Stimulated activated CD4-positive, alpha-beta T cell treated with anti-CD3 and anti-CD28 coated beads, Interleukin-1b, Interleukin-23, amount 100 ng/mL, for 24 hours (primary cell): ENCODE data around the gene NFIX.

Experiments
- DNase-seq, 4 experiments: peaks; one replicate each; pipeline ENCODE4 v3.0.0-alpha.2; 2020; ENCODE audit warnings: low read depth in 4 of 4, low spot score in 1 of 4

The NFIX gene

DNA sequence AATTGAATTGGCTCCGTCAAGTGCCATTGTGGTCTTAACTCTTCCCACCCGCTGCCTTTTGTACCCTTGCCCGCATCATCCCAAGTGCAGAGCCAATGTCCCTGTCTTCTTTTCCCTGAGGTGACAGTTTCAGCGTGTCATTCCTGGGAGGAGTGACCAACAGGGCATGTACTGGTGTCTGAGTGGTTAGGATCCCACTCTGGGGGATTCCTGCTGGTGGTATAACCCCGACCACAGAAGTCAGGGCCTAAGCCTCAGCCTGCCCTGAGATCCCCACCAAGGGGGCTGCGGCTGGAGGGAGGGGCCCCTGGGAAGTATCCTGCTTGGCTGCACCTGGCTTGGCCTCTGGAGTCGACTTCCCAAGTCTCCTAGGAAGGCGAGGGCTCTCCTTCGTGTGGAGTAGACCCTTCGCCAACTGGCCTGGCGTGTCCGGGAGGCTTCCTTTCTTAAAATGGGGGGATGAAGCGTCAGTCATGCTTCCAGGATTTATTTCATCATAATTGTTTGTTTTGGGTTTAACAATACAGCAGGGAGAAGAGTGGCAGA is 40.6 kb downstream of the NFIX start:
- DNase-seq = no peak

DNA sequence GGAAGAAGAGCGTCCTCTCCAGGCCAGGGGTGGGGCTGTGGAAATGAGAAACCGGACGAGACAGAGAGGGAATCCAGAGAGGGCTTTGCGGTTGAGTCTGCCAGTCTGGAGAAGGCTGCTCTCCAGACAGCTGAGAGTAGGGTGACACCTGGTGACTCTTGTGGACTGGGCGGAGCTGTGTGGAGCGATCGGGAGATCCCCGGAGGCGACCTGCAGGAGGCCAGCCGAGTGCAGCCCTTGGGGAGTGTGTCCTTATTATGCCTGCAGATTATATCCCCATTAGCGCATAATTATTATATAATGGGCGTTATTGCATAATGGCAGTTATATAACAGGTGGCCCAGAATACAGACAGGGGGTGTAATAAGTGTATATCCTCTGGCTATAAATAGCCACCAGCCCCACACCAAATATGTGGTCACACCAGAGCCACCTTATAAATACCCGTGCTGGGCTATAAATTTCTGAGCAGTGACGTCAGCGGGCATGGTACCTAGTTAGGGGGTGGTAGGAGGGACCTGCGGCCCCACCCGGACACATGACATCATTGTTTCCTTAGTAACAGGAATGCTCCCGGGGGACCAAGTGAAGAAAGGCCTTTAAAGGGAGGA is 41.2 kb downstream of the NFIX start:
- no peak for DNase-seq

- DNase-seq = no peak
Measured at GRCh38 chr19:13037161-13037560, 41.9 kb downstream of the NFIX start.

DNA sequence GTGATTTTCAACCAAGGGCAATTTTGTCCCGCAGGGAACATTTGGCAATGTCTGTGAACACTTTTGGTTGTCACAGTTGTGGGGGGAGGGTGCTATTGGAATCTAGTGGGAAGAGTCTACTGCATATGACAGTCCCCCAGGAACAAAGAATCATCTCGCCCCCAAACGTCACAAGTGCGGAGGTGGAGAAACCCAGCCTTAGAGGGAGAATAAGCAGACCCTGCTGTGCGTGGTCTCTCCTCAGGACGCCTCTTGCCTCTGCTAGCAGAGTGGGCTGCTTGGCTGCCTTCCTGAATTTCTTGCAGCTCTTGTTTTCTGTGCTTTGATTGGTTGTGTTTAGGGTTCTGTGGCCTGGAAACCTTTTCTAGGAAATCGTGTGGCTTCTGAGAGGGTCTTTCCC is 42.5 kb downstream of the NFIX start:
- no peak for DNase-seq

DNA sequence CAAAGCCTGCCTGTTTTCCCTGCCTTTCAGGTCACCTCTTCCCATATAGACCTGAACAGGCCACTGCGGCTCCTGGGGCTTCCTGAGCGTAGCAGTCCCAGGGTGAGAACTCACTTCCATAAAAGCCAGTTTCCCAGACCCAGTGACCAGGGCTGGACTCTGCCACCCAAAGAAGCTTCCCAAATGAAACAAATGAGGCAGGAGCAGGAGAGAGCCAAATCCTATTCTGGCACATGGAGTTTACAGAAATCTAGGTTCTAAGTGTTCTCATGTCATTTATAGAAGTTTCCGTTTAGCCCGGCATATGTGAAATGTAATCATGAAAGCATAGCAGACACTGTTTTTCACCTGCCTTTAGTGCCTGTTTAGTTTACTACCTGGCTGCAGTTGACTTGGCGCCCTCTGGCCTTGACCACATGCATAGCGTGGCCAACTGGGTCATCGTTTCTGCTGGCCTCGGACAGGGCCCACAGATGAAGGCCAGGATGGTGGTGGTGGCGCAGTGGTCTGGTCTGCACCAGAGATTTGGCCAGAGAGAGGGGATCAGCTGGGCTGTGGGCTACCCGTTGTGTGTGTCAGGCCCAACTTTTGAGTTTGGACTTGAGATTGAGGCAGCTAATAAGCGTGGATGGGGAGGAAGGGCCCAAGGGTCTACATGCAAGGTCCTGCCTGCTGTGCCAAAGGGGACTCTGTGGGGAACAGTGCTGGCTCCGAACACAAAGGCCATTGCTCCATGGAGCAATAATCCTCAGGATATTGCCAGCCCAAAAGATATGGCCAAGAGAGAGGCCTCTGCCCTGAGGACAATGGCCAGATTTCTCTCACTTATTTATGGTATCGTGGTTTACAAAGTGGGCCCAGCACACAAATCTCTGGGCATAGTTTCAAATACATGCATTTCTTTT is 43.3 kb downstream of the NFIX start:
- DNase-seq = no peak

DNA sequence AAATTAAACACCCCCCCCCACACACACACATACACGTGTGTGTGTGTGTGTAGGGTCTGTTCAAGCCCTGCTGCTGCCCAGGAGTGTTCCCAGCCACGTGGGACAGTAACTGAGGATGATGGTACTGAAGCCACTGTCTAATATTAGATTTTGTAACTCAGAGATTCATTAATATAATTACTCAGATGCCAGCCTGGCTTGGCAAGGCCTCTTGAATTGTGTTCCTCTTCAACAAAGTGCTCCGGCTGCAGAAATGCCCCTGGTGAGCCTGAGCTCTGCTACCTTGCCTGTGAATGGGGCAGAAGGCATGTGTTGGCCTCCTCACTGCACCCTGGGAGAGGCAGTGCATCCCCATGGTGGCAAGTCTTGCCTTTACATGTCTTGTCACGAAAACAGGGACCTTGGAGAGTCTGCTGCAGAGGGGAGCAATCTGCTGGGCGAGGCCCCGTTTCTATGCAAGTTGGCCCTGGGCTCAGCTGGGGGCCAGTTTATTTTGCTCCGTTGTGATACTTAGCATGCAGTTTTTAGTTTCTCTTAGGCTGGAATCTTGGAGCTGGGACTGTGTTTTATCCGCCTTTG is 44.0 kb downstream of the NFIX start:
- no peak for DNase-seq

DNA sequence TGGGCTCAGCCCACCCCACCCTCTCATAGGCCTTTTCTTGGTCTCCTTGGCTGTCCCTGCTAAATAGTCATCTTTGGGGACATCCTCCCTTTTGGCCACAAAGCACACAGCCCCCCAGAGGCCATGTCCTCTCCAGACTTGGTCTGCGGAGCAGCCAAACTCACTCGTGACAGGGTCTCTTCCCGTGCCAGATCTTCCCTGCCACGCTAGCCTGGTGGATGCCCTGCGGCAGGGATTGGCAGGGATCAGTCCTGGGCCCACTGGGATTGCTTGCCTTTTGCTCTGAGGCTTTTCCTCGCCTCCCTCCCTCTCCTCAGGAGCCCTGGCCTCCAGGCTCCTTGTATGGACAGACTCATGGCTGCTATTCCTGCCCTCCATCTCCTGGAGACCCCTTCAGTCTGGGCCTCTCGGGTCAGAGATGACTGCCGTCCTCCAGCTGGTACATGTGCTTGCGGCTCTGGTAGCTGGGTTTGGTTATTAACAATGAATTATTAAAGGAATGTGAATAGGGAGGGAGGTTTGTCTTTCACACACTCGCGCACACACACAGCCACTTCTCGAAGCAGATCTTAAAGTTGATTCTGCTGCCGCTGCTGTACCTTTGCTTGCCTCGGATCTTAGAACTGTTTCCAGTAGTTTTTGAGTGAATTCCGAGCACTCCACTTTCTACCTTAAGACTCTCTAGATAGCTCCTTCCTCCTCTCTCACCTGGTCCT is 45.1 kb downstream of the NFIX start:
- DNase-seq = no peak

GRCh38 chr19:13040948-13041292 is 45.6 kb downstream of the NFIX start:
- DNase-seq = no peak

GRCh38 chr19:13042443-13043130 is 47.3 kb downstream of the NFIX start:
- DNase-seq = no peak

- no peak for DNase-seq
Measured at GRCh38 chr19:13043285-13043684, 48.0 kb downstream of the NFIX start.

- DNase-seq = no peak
Measured at GRCh38 chr19:13044231-13044836, 49.1 kb downstream of the NFIX start.

DNA sequence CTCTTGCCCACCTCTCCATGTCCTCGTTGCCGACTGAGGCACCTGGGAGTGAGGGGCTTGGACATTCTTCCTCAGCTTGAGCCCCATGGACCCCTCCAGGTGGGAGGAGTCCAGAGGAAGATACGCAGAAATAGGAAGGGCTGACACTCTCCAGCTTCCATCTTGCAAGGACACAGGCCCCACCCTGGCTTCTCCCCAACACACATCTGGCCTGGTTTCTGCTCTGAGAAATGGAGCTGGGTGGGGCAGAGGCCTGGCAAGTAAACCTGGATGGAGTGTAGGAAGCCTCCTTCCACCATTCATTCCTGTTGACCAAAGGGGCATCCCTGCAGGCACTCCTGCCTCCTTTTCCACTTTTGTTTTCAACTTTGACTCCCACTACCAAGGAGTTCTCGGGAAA is 50.5 kb downstream of the NFIX start:
- DNase-seq = no peak

DNA sequence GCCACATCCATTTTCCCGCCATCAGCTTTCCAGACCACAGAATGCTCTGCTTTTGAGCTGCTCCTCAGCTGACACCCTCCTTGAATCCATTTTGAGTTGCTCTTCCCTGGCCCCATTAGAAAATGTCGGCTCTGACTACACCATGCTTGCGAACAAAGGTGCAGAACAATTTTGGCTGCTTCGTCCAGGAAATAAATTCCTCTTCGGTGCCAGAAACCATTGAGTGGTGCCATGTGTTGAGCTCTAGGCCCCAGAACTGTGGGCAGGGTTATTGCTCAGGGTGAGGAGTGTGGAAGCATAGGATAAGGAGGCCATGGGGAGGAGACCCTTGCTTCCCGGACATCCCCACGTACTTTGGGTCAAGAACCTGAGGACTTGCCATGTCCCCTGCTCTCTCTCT is 52.1 kb downstream of the NFIX start:
- no peak for DNase-seq

GRCh38 chr19:13050274-13050673 is 55.0 kb downstream of the NFIX start:
- DNase-seq = no peak

GRCh38 chr19:13051557-13052165 is 56.4 kb downstream of the NFIX start:
- peak in 2 of 4 experiments; percentile 18 to 32 for DNase-seq

DNA sequence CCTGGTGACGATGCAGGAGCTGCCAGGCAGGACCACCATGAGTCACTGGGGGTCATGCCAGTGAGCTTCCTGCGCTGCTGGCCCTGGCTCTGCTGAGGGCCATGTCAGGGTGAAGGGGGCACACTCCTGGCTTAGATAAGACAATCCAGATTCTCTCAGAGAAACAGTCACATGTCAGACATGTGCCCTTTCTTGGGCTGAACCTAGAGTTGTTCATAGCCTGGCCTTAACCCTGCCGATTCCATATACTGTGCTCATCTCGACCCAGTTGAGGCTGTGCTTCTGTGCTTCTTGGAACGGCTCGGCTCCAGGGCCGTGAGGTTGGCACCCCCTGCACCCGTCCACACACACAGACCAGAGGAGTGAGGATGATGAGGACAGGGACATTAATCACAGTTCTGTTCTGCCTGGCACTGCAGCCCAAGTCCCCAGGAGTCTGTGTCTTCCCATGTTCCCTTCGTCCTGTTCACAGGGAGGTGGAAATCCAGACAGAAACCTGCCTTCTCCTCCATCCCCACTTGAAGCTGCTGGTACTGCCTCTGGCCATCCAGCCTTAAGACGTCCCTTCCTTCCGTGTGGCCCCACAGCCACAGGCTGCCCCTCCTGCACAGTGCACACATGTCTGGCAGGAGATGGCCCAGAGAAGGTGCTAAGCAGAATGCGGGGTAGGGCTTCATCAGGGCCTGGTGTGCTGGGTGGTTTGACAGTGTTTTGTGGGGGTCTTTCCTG is 57.3 kb downstream of the NFIX start:
- DNase-seq = no peak

GRCh38 chr19:13053238-13053637 is 58.0 kb downstream of the NFIX start:
- DNase-seq = no peak

DNA sequence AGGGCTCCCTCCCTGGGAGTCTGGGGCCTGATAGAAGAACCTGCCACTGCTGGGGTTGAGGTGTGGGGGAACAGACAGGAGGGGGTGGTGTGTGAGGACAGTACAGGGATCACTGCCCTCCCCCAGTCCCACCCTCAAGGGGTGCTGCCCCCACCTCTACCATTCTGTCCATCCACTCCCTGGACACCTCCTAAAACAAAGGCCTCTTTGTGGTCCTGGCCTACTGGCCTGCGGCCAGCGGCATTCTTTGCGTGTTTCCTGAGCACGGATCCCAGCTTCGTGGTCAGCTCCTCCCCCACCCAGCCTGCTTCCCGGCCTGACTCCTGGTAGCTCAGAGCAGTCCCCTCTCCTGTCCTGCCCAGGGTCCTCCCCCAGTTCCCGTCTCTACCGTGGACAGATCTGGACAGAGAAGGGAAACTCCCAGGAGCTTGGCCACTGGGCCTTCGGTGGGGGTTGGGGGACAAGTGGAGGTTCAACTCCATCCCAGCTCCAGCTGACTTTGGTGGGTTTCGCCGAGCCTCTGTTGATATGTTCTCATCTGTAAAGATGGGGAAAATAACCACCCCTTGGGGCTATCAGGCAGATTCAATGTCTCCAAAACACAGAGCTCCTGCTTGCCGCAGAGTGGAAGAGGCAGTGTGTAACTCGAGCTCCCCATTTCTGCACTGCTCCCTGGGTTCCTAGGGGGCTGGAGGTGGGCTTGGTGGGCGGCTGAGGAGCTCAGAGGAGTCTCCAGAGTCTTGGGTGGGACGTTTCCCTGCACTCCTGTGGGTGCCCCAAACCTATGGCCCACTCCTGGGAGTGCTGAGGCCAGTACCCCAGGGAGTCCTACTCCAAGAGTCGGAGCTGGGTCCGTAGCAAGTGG is 58.7 kb downstream of the NFIX start:
- DNase-seq = no peak
